ENCODE measurements around the gene PTGIR. TPM values are rescaled to one million over a fixed set of nuclear protein-coding genes. Genes with fewer than 3 reads are reported as not detected.

The PTGIR gene
- total RNA-seq, 4 donors from 2014 or later = 0.57 to 3.0 (median 1.1) TPM; not detected in 1

- intact Hi-C loops (cut with DNase I) = loop anchor here (5.0 kb wide), 1 partner anchor 37 kb away; no protein-coding TSS in a partner anchor
These were observed 34.5 kb upstream of the PTGIR start for GRCh38 chr19:46659151-46660007.

DNA sequence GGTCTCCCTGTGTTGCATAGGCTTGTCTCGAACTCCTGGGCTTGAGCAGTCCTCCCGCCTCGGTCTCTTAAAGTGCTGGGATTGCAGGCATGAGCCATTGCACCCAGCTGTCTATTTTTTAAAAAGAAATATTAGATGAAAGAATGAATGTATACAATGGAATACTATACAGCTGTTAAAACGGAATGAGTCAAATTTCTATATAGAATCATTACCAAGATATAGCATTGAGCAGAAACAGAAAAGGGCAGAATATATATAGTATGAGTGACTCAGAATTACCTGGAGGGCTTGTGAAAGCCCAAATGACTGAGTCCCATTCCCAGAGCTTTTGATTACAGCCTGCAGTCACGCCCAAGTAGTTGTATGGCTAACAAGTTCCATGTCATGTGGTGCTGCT lies 31.7 kb upstream of the PTGIR start:
- intact Hi-C loops (cut with DNase I) = no loop called here
- no peak for TF ChIP-seq POLR2A (IDR thresholded peaks at IDR 0.05)
- TF ChIP-seq, protein P1, sequence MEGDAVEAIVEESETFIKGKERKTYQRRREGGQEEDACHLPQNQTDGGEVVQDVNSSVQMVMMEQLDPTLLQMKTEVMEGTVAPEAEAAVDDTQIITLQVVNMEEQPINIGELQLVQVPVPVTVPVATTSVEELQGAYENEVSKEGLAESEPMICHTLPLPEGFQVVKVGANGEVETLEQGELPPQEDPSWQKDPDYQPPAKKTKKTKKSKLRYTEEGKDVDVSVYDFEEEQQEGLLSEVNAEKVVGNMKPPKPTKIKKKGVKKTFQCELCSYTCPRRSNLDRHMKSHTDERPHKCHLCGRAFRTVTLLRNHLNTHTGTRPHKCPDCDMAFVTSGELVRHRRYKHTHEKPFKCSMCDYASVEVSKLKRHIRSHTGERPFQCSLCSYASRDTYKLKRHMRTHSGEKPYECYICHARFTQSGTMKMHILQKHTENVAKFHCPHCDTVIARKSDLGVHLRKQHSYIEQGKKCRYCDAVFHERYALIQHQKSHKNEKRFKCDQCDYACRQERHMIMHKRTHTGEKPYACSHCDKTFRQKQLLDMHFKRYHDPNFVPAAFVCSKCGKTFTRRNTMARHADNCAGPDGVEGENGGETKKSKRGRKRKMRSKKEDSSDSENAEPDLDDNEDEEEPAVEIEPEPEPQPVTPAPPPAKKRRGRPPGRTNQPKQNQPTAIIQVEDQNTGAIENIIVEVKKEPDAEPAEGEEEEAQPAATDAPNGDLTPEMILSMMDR (IDR thresholded peaks at IDR 0.05) = no peak
- WGBS, 2 donors = 83% methylated on average over 3 to 5 of the region's 5 CpGs
- no peak for DNase-seq
- Histone ChIP-seq H3K36me3 (no peaks in the 10 kb centered on the region), H3K9me3 (no peaks in the 10 kb centered on the region), H3K4me3 (no peak overlapping the region), H3K27ac (peak overlapping the region in 1 of 4 donors; percentile 76), H3K4me1 (peaks cover 13 to 50% (median 16%) of the 10 kb centered on the region in 3 donors), H3K27me3 (peaks cover 3 to 56% (median 8%) of the 10 kb centered on the region in 4 donors)

More at GRCh38 chr19:46659151-46660007, 34.5 kb upstream of the PTGIR start:
- WGBS, 2 donors = 6 to 9% methylated on average over 15 of the region's 28 CpGs
- H3K9me3 ChIP-seq = no peaks in the 10 kb centered on the region
- no peak for DNase-seq
- peak overlapping the region; percentile 62 to 86 (median 80) for H3K27ac ChIP-seq
- TF ChIP-seq, protein P1 (IDR thresholded peaks at IDR 0.05) = no peak
- no peak for TF ChIP-seq POLR2A (IDR thresholded peaks at IDR 0.05)
- no peaks in the 10 kb centered on the region for H3K36me3 ChIP-seq
- peaks cover 19 to 51% (median 20%) of the 10 kb centered on the region in 3 donors for H3K4me1 ChIP-seq
- peak overlapping the region in 3 of 4 donors; percentile 55 to 78 (median 64) for H3K4me3 ChIP-seq
- peaks cover 3 to 46% (median 8%) of the 10 kb centered on the region in 4 donors for H3K27me3 ChIP-seq

GRCh38 chr19:46654621-46655152 lies 29.8 kb upstream of the PTGIR start:
- intact Hi-C loops (cut with DNase I) = no loop called here
- Histone ChIP-seq H3K4me1 (peaks cover 4 to 35% (median 4%) of the 10 kb centered on the region in 3 donors), H3K27me3 (peaks cover 0 to 64% (median 7%) of the 10 kb centered on the region in 4 donors), H3K36me3 (no peaks in the 10 kb centered on the region), H3K9me3 (no peaks in the 10 kb centered on the region), H3K4me3 (no peak overlapping the region), H3K27ac (peak overlapping the region; percentile 25 to 85 (median 75))
- TF ChIP-seq POLR2A (IDR thresholded peaks at IDR 0.05) = no peak
- TF ChIP-seq, protein P1 (IDR thresholded peaks at IDR 0.05) = no peak
- DNase-seq = no peak
- WGBS, 2 donors = 59 to 61% methylated on average over 12 of the region's 16 CpGs

GRCh38 chr19:46650445-46650844 lies 25.6 kb upstream of the PTGIR start:
- intact Hi-C loops (cut with DNase I) = no loop called here
- no peak for TF ChIP-seq POLR2A (IDR thresholded peaks at IDR 0.05)
- TF ChIP-seq, protein P1 (IDR thresholded peaks at IDR 0.05) = no peak
- no peaks in the 10 kb centered on the region for H3K36me3 ChIP-seq
- WGBS, 2 donors = 82 to 83% methylated on average over 7 of the region's 7 CpGs
- H3K9me3 ChIP-seq = peaks cover 0 to 13% (median 5%) of the 10 kb centered on the region in 3 donors
- no peak overlapping the region for H3K4me3 ChIP-seq
- no peak overlapping the region for H3K27ac ChIP-seq
- H3K27me3 ChIP-seq = peaks cover 0 to 74% (median 4%) of the 10 kb centered on the region in 4 donors
- H3K4me1 ChIP-seq = peaks cover 0 to 28% (median 0%) of the 10 kb centered on the region in 3 donors
- no peak for DNase-seq
